ENCODE results near the gene NDUFS8.

NDUFS8 gene

GRCh38 chr11:68047437-68048290, 17.2 kb downstream of the NDUFS8 start:
- Histone ChIP-seq H3K9me3 (ENCODE audit: control insufficient read depth, low read length) (no peaks in the 10 kb centered on the region), H3K4me2 (ENCODE audit: low read length, poor library complexity, severe bottlenecking) (no peak overlapping the region), H3K9ac (ENCODE audit: low read length) (no peak overlapping the region), H2AK5ac (ENCODE audit: low read length, severe bottlenecking) (peak overlapping the region; percentile 4), H3K36me3 (ENCODE audit: control insufficient read depth in 1 of 2, insufficient read depth in 2 of 2, low read depth in 1 of 2, low read length in 2 of 2) (peaks cover 77 to 95% of the 10 kb centered on the region in 2 experiments), H3K27ac (ENCODE audit: low read length, poor library complexity, severe bottlenecking) (no peak overlapping the region), H4K91ac (ENCODE audit: low read length) (no peak overlapping the region), H3K4ac (ENCODE audit: low read depth in 1 of 2, low read length in 2 of 2) (no peak overlapping the region), H2BK15ac (ENCODE audit: low read depth, poor library complexity, severe bottlenecking) (no peak overlapping the region), H3K4me3 (ENCODE audit: insufficient read depth in 1 of 2, low read depth in 1 of 2, low read length in 2 of 2) (no peak overlapping the region), H3K27me3 (ENCODE audit: control insufficient read depth in 1 of 2, insufficient read depth in 1 of 2, low read length in 2 of 2) (no peaks in the 10 kb centered on the region), H3K23ac (ENCODE audit: low read length in 2 of 2) (no peak overlapping the region), H2BK120ac (ENCODE audit: low read depth, low read length) (no peak overlapping the region), H4K8ac (ENCODE audit: low read length) (no peak overlapping the region), H3K79me1 (replicated peaks; ENCODE audit: low read length, poor library complexity, severe bottlenecking) (peaks cover 21% of the 10 kb centered on the region), H2BK5ac (ENCODE audit: low read depth, low read length, poor library complexity, severe bottlenecking) (no peak overlapping the region), H3K4me1 (ENCODE audit: control insufficient read depth, insufficient read depth, low read depth, low read length) (peaks cover 69% of the 10 kb centered on the region), H2BK12ac (ENCODE audit: low read length in 2 of 2) (no peak overlapping the region), H2AFZ (ENCODE audit: low read depth, low read length) (no peak overlapping the region), H3K18ac (ENCODE audit: low read depth in 1 of 2, low read length in 2 of 2) (no peak overlapping the region), H3K14ac (ENCODE audit: low read length in 2 of 2) (no peak overlapping the region)
- DNase-seq: no peak
- WGBS: 96% methylated on average over 37 of the region's 37 CpGs

GRCh38 chr11:68048681-68049508, 18.4 kb downstream of the NDUFS8 start:
- Histone ChIP-seq H2BK5ac (ENCODE audit: low read depth, low read length, poor library complexity, severe bottlenecking) (no peak overlapping the region), H3K9me3 (ENCODE audit: control insufficient read depth, low read length) (no peaks in the 10 kb centered on the region), H4K8ac (ENCODE audit: low read length) (no peak overlapping the region), H3K4me2 (ENCODE audit: low read length, poor library complexity, severe bottlenecking) (no peak overlapping the region), H3K36me3 (ENCODE audit: control insufficient read depth in 1 of 2, insufficient read depth in 2 of 2, low read depth in 1 of 2, low read length in 2 of 2) (peaks cover 90 to 91% of the 10 kb centered on the region in 2 experiments), H3K14ac (ENCODE audit: low read length in 2 of 2) (no peak overlapping the region), H2BK12ac (ENCODE audit: low read length in 2 of 2) (no peak overlapping the region), H3K23ac (ENCODE audit: low read length in 2 of 2) (no peak overlapping the region), H3K18ac (ENCODE audit: low read depth in 1 of 2, low read length in 2 of 2) (no peak overlapping the region), H2AFZ (ENCODE audit: low read depth, low read length) (no peak overlapping the region), H3K27ac (ENCODE audit: low read length, poor library complexity, severe bottlenecking) (no peak overlapping the region), H2AK5ac (ENCODE audit: low read length, severe bottlenecking) (peak overlapping the region; percentile 21), H3K4ac (ENCODE audit: low read depth in 1 of 2, low read length in 2 of 2) (no peak overlapping the region), H3K4me3 (ENCODE audit: insufficient read depth in 1 of 2, low read depth in 1 of 2, low read length in 2 of 2) (no peak overlapping the region), H3K4me1 (ENCODE audit: control insufficient read depth, insufficient read depth, low read depth, low read length) (peaks cover 62% of the 10 kb centered on the region), H4K91ac (ENCODE audit: low read length) (no peak overlapping the region), H3K9ac (ENCODE audit: low read length) (no peak overlapping the region), H2BK120ac (ENCODE audit: low read depth, low read length) (no peak overlapping the region), H3K79me1 (replicated peaks; ENCODE audit: low read length, poor library complexity, severe bottlenecking) (peaks cover 17% of the 10 kb centered on the region), H2BK15ac (ENCODE audit: low read depth, poor library complexity, severe bottlenecking) (no peak overlapping the region), H3K27me3 (ENCODE audit: control insufficient read depth in 1 of 2, insufficient read depth in 1 of 2, low read length in 2 of 2) (no peaks in the 10 kb centered on the region)
- DNase-seq: no peak
- 96% methylated on average over 35 of the region's 35 CpGs for WGBS

- H3K9ac ChIP-seq (ENCODE audit: low read length): no peak overlapping the region
- H2BK15ac ChIP-seq (ENCODE audit: low read depth, poor library complexity, severe bottlenecking): no peak overlapping the region
- H3K27ac ChIP-seq (ENCODE audit: low read length, poor library complexity, severe bottlenecking): no peak overlapping the region
- no peak overlapping the region for H3K4ac ChIP-seq (ENCODE audit: low read depth in 1 of 2, low read length in 2 of 2)
- peaks cover 17% of the 10 kb centered on the region for H3K79me1 ChIP-seq (replicated peaks; ENCODE audit: low read length, poor library complexity, severe bottlenecking)
- H2BK120ac ChIP-seq (ENCODE audit: low read depth, low read length): no peak overlapping the region
- no peak overlapping the region for H3K18ac ChIP-seq (ENCODE audit: low read depth in 1 of 2, low read length in 2 of 2)
- no peak overlapping the region for H2AFZ ChIP-seq (ENCODE audit: low read depth, low read length)
- no peaks in the 10 kb centered on the region for H3K27me3 ChIP-seq (ENCODE audit: control insufficient read depth in 1 of 2, insufficient read depth in 1 of 2, low read length in 2 of 2)
- peak overlapping the region; percentile 28 for H4K8ac ChIP-seq (ENCODE audit: low read length)
- H2AK5ac ChIP-seq (ENCODE audit: low read length, severe bottlenecking): no peak overlapping the region
- no peak overlapping the region for H2BK12ac ChIP-seq (ENCODE audit: low read length in 2 of 2)
- no peak overlapping the region for H4K91ac ChIP-seq (ENCODE audit: low read length)
- no peak overlapping the region for H3K4me3 ChIP-seq (ENCODE audit: insufficient read depth in 1 of 2, low read depth in 1 of 2, low read length in 2 of 2)
- H3K36me3 ChIP-seq (ENCODE audit: control insufficient read depth in 1 of 2, insufficient read depth in 2 of 2, low read depth in 1 of 2, low read length in 2 of 2): peaks cover 82 to 85% of the 10 kb centered on the region in 2 experiments
- H3K4me1 ChIP-seq (ENCODE audit: control insufficient read depth, insufficient read depth, low read depth, low read length): peaks cover 57% of the 10 kb centered on the region
- no peak overlapping the region for H3K14ac ChIP-seq (ENCODE audit: low read length in 2 of 2)
- 94% methylated on average over 40 of the region's 40 CpGs for WGBS
- H3K9me3 ChIP-seq (ENCODE audit: control insufficient read depth, low read length): no peaks in the 10 kb centered on the region
- H2BK5ac ChIP-seq (ENCODE audit: low read depth, low read length, poor library complexity, severe bottlenecking): no peak overlapping the region
- no peak overlapping the region for H3K23ac ChIP-seq (ENCODE audit: low read length in 2 of 2)
- H3K4me2 ChIP-seq (ENCODE audit: low read length, poor library complexity, severe bottlenecking): no peak overlapping the region
- DNase-seq: no peak
Observed at GRCh38 chr11:68049509-68050370, 19.3 kb downstream of the NDUFS8 start.

All from mesenchymal stem cell (in vitro differentiated cells and primary cell).